Gastrocnemius medialis (tissue), 4 donors: Measurements from ENCODE around the gene MON1A. TPM values are rescaled to one million over a fixed set of nuclear protein-coding genes. Genes with fewer than 3 reads are reported as not detected.

Experiments used
- ATAC-seq, 2 donors: fragments of 150-250 bp; one replicate each; pipeline ENCODE4 v1.9.1; 2016
- DNase-seq, 2 donors: peaks; one replicate each; pipeline ENCODE4 v3.0.0-alpha.2; 2019
- H3K27ac ChIP-seq, 4 donors: fragments of 200-600 bp; sonication (generic); 1 replicate in 1 of 4; 2 replicates in 3 of 4; pipeline ENCODE4 v1.5.1; 2016 to 2018; ENCODE audit warnings: mild to moderate bottlenecking in 2 of 4, moderate library complexity in 1 of 4
- H3K27me3 ChIP-seq, 3 donors: fragments of 200-600 bp; sonication (generic) in 2 of 3; 1 replicate in 1 of 3; 2 replicates in 2 of 3; pipeline versions ENCODE4 v1.5.1 to v1.6.0; 2016 to 2019; ENCODE audit warnings: mild to moderate bottlenecking in 1 of 3, moderate library complexity in 1 of 3
- H3K36me3 ChIP-seq, 2 donors: fragments of 200-600 bp; sonication (generic) in 1 of 2; one replicate each; pipeline ENCODE4 v1.5.1; 2017 to 2018
- H3K4me1 ChIP-seq, 2 donors: fragments of 200-600 bp; sonication (generic) in 1 of 2; one replicate each; pipeline ENCODE4 v1.5.1; 2016 to 2017; ENCODE audit warnings: mild to moderate bottlenecking in 2 of 2
- H3K4me3 ChIP-seq, 4 donors: fragments of 200-600 bp; sonication (generic) in 3 of 4; 1 replicate in 1 of 4; 2 replicates in 3 of 4; pipeline ENCODE4 v1.5.1; 2016 to 2019; ENCODE audit warnings: mild to moderate bottlenecking in 2 of 4
- H3K9me3 ChIP-seq, 3 donors: fragments of 200-600 bp; sonication (generic) in 2 of 3; 1 replicate in 1 of 3; 2 replicates in 2 of 3; pipeline ENCODE4 v1.5.1; 2016 to 2019
- CTCF ChIP-seq, 5 experiments: fragments of 450-650 bp in 3 of 5; fragments of 200-600 bp in 2 of 5; sonication (generic) in 2 of 5; IDR thresholded peaks in 4 of 5; conservative IDR thresholded peaks in 1 of 5; 1 replicate in 4 of 5; 2 replicates in 1 of 5; pipeline ENCODE4 v1.5.1; 2016 to 2019; ENCODE audit warnings: antibody characterized with exemption in 5 of 5, mild to moderate bottlenecking in 3 of 5, moderate library complexity in 3 of 5
- POLR2A ChIP-seq, 2 donors: fragments of 450-650 bp; IDR thresholded peaks; one replicate each; pipeline ENCODE4 v1.6.1; 2017; ENCODE audit warnings: antibody characterized with exemption in 2 of 2, mild to moderate bottlenecking in 2 of 2, moderate library complexity in 2 of 2
- in situ Hi-C, 4 donors: fragments of 200-750 bp; cut with MboI; loops; one replicate each; pipeline versions ENCODE4 v1.15.0 to v1.8.0; 2017; ENCODE audit warnings: low sequenced_read_pairs in 4 of 4
- intact Hi-C: fragments of 100-400 bp; cut with DNase I; formaldehyde crosslinking; loops from one replicate; pipeline ENCODE4 v1.15.1; 2023; ENCODE audit warnings: low total_unique reads
- total RNA-seq, 4 donors: library from RNA; depleted of rRNA; stranded (reverse); fragments of >200 nt; gene quantifications; one replicate each; pipeline versions ENCODE4 v1.1.0 to v1.2.3, GENCODE V29; 2016

The MON1A gene
- total RNA-seq, 4 donors from 2014 or later = 13.9 to 41.9 (median 23.9) TPM

GRCh38 chr3:49914906-49915305, 14.7 kb downstream of the MON1A start:
- intact Hi-C loops = no loop called here
- DNase-seq (no peak), ATAC-seq (no peak)
- in situ Hi-C loops = no loop called here
- H3K27me3 ChIP-seq = no peaks in the 10 kb centered on the region
- no peak for TF ChIP-seq CTCF (IDR thresholded peaks at IDR 0.05 in 4 of 5, conservative IDR thresholded peaks at IDR 0.05 in 1 of 5)
- no peak for TF ChIP-seq POLR2A (IDR thresholded peaks at IDR 0.05)
- H3K4me1 ChIP-seq = no peaks in the 10 kb centered on the region
- H3K4me3 ChIP-seq = no peak overlapping the region
- H3K36me3 ChIP-seq = peaks cover 0 to 25% of the 10 kb centered on the region in 2 donors
- no peaks in the 10 kb centered on the region for H3K9me3 ChIP-seq
- no peak overlapping the region for H3K27ac ChIP-seq

GRCh38 chr3:49912881-49913281, 16.7 kb downstream of the MON1A start:
- in situ Hi-C loops = no loop called here
- Histone ChIP-seq H3K4me1 (no peaks in the 10 kb centered on the region), H3K36me3 (peaks cover 0 to 37% of the 10 kb centered on the region in 2 donors), H3K4me3 (no peak overlapping the region), H3K27me3 (no peaks in the 10 kb centered on the region), H3K9me3 (no peaks in the 10 kb centered on the region), H3K27ac (no peak overlapping the region)
- intact Hi-C loops = no loop called here
- ATAC-seq (no peak), DNase-seq (no peak)
- TF ChIP-seq CTCF (IDR thresholded peaks at IDR 0.05 in 4 of 5, conservative IDR thresholded peaks at IDR 0.05 in 1 of 5) (no peak), POLR2A (IDR thresholded peaks at IDR 0.05) (no peak)

GRCh38 chr3:49911611-49912010, 18.0 kb downstream of the MON1A start:
- H3K27me3 ChIP-seq = no peaks in the 10 kb centered on the region
- in situ Hi-C loops (no loop called here), intact Hi-C loops (no loop called here)
- H3K4me1 ChIP-seq = peaks cover 0 to under 1% of the 10 kb centered on the region in 2 donors
- H3K27ac ChIP-seq = no peak overlapping the region
- ATAC-seq (no peak), DNase-seq (no peak)
- TF ChIP-seq POLR2A (IDR thresholded peaks at IDR 0.05) = no peak
- no peak for TF ChIP-seq CTCF (IDR thresholded peaks at IDR 0.05 in 4 of 5, conservative IDR thresholded peaks at IDR 0.05 in 1 of 5)
- H3K36me3 ChIP-seq = peaks cover 0 to 37% of the 10 kb centered on the region in 2 donors
- no peaks in the 10 kb centered on the region for H3K9me3 ChIP-seq
- no peak overlapping the region for H3K4me3 ChIP-seq

- Histone ChIP-seq H3K27ac (no peak overlapping the region), H3K36me3 (peaks cover 0 to 37% of the 10 kb centered on the region in 2 donors), H3K9me3 (no peaks in the 10 kb centered on the region), H3K27me3 (no peaks in the 10 kb centered on the region), H3K4me3 (no peak overlapping the region), H3K4me1 (peaks cover 0 to 6% of the 10 kb centered on the region in 2 donors)
- DNase-seq (no peak), ATAC-seq (no peak)
- no peak for TF ChIP-seq CTCF (IDR thresholded peaks at IDR 0.05 in 4 of 5, conservative IDR thresholded peaks at IDR 0.05 in 1 of 5)
- TF ChIP-seq POLR2A (IDR thresholded peaks at IDR 0.05) = no peak
- intact Hi-C loops = no loop called here
- in situ Hi-C loops = no loop called here
These were observed 18.5 kb downstream of the MON1A start for GRCh38 chr3:49911124-49911420.

GRCh38 chr3:49910409-49911123, 19.0 kb downstream of the MON1A start:
- TF ChIP-seq POLR2A (IDR thresholded peaks at IDR 0.05) (no peak), CTCF (IDR thresholded peaks at IDR 0.05 in 4 of 5, conservative IDR thresholded peaks at IDR 0.05 in 1 of 5) (no peak)
- no peaks in the 10 kb centered on the region for H3K9me3 ChIP-seq
- peaks cover 0 to 37% of the 10 kb centered on the region in 2 donors for H3K36me3 ChIP-seq
- ATAC-seq = no peak
- DNase-seq = no peak
- H3K27ac ChIP-seq = no peak overlapping the region
- intact Hi-C loops (no loop called here), in situ Hi-C loops (no loop called here)
- H3K27me3 ChIP-seq = no peaks in the 10 kb centered on the region
- H3K4me1 ChIP-seq = peaks cover 0 to 9% of the 10 kb centered on the region in 2 donors
- no peak overlapping the region for H3K4me3 ChIP-seq
